HepG2 (cell line): ENCODE data around the gene CNBD2. TPM values are rescaled to one million over a fixed set of nuclear protein-coding genes. Genes with fewer than 3 reads are reported as not detected.

Experiments used
- AKNA ChIP-seq: sonication (generic); formaldehyde crosslinking; IDR thresholded peaks from 2 replicates; pipeline ENCODE4 v1.4.0; 2020; ENCODE audit warnings: missing genetic modification reagents, borderline replicate concordance
- ATF7 ChIP-seq, 2 experiments: fragments of 450-650 bp in 1 of 2; sonication (generic) in 1 of 2; formaldehyde crosslinking in 1 of 2; IDR thresholded peaks; 2 replicates each; pipeline versions ENCODE4 v1.4.0 to v1.6.1; 2016 to 2020; ENCODE audit warnings: antibody characterized with exemption in 1 of 2, mild to moderate bottlenecking in 1 of 2, missing genetic modification reagents in 1 of 2
- E2F5 ChIP-seq: sonication (generic); formaldehyde crosslinking; conservative IDR thresholded peaks from 2 replicates; pipeline ENCODE4 v1.4.0; 2020; ENCODE audit warnings: missing genetic modification reagents
- FOXJ3 ChIP-seq: sonication (generic); formaldehyde crosslinking; IDR thresholded peaks from 2 replicates; pipeline ENCODE4 v1.4.0; 2020; ENCODE audit warnings: missing genetic modification reagents, mild to moderate bottlenecking, borderline replicate concordance
- SRY ChIP-seq: sonication (generic); formaldehyde crosslinking; IDR thresholded peaks from 2 replicates; pipeline ENCODE4 v1.8.0; 2022; ENCODE audit warnings: mild to moderate bottlenecking, missing genetic modification reagents
- XBP1 ChIP-seq: sonication (generic); formaldehyde crosslinking; IDR thresholded peaks from 2 replicates; pipeline ENCODE4 v1.5.0; 2020; ENCODE audit warnings: missing genetic modification reagents
- ZNF124 ChIP-seq: sonication (generic); formaldehyde crosslinking; IDR thresholded peaks from 2 replicates; pipeline ENCODE4 v1.4.0; 2020; ENCODE audit warnings: missing genetic modification reagents
- ZNF318 ChIP-seq: sonication (generic); formaldehyde crosslinking; IDR thresholded peaks from 2 replicates; pipeline ENCODE4 v1.4.0; 2020; ENCODE audit warnings: mild to moderate bottlenecking, missing genetic modification reagents
- ZNF34 ChIP-seq: sonication (generic); formaldehyde crosslinking; IDR thresholded peaks from 2 replicates; pipeline ENCODE4 v1.4.0; 2020; ENCODE audit warnings: mild to moderate bottlenecking, missing genetic modification reagents, borderline replicate concordance
- polyA plus RNA-seq, 8 experiments: library from polyadenylated mRNA; depleted of rRNA in 3 of 8; stranded (reverse) in 7 of 8; unstranded in 1 of 8; fragments of >200 nt; fragmentation: Illumina TruSeq in 4 of 8; extraction: Trizol in 4 of 8; gene quantifications; 2 replicates each; pipeline versions ENCODE4 v1.2.1 to v1.2.3, GENCODE V29; 2011 to 2016; ENCODE audit warnings: low read depth in 4 of 8, missing spikeins in 1 of 8, mixed read lengths in 1 of 8; ENCODE audit not compliant: insufficient read depth in 1 of 8
- total RNA-seq, 5 experiments: library from RNA; depleted of rRNA; stranded (reverse); fragments of >200 nt; fragmentation: Illumina TruSeq; extraction: Trizol; gene quantifications; 2 replicates each; pipeline ENCODE4 v1.2.3, GENCODE V29; 2016; ENCODE audit warnings: low read depth in 1 of 5

Gene CNBD2
- total and polyA plus RNA-seq, 2 of the 13 experiments (the other 11 are each of a cell fraction or from before 2014, with no cell fraction given) = 12.4 to 22.8 TPM

DNA sequence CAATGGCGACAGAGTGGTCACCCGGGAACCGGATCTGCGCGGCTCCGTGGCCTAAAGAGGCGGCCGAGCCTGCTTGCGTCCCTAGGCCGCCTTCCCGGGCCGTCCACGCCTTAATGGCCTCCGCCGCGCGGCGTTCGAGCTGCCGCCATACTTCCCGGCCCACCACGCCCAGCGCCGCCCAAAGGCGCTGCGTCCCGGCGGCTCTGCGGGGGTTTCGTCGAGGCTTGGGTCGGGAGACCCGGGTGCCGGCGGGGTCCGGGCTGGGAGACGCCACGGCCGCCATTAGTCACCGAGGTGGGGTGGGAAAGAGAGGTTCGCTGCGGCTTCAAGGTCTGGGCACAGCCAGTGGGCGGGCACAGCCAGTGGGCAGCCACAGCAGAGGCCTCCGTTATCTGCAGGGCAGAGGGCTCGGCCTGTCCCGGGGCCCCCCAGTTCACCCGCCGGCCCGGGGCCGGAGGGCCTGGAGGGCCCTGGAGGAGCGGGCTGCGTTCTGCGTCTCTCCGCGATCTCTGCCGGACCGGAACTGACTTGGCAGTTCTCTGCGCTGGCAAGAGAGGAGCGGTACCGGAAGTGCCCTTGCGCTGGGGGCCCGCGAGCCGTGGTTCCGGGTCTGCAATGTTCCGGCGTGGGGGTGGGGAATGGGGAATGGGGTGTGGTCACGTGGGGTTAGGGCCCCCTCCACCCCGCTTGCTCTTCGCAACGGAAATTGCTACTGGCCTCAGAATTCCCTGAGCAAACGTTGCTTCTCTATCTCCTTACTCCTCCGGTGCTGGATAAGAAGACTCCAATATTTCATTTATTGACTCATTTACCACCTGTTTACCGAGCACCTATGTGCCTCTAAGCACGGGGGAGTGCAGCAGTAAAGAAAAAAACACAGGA is 82.3 kb downstream of the CNBD2 start (continued):
- peak; percentile 98 for TF ChIP-seq SRY (CRISPR knock-in tag)
- TF ChIP-seq FOXJ3 (CRISPR knock-in tag) = no peak; the same call in 1 of the 2 replicates
- peak; percentile 68 for TF ChIP-seq E2F5 (CRISPR knock-in tag)
- TF ChIP-seq ZNF124 (CRISPR knock-in tag) = peak; percentile 55; the same call in 1 of the 2 replicates
- peak; percentile 32 for TF ChIP-seq AKNA (CRISPR knock-in tag)
- TF ChIP-seq XBP1 = no peak
- TF ChIP-seq ATF7 (IDR thresholded peaks at IDR 0.05) = no peak
- no peak for TF ChIP-seq ATF7 (CRISPR knock-in tag; IDR thresholded peaks at IDR 0.05)
- peak; percentile 100 for TF ChIP-seq ZNF34 (CRISPR knock-in tag)
- peak; percentile 92 for TF ChIP-seq ZNF318 (CRISPR knock-in tag)
